RWPE1 (cell line): Measurements from ENCODE around the gene KPNA6.

Source experiments
- CTCF ChIA-PET: fragments of 350-600 bp; sonication (Branson Sonifier 250); formaldehyde crosslinking; extraction: SDS; loops from one replicate; lab custom pipeline; 2021; lab: Yijun Ruan, JAX
- POLR2A ChIA-PET: fragments of 400-600 bp; formaldehyde crosslinking; extraction: SDS; loops from one replicate; lab custom pipeline; 2020; ENCODE audit warnings: antibody characterized with exemption; ENCODE audit not compliant: low non-redundant PET; lab: Yijun Ruan, JAX
- DNase-seq: peaks from one replicate; pipeline ENCODE4 v3.0.0; 2012; ENCODE audit warnings: low spot score
- H3K27ac ChIP-seq: fragments of 450-650 bp; 2 replicates; pipeline ENCODE4 v1.5.1; 2017
- CTCF ChIP-seq: fragments of 450-650 bp; conservative IDR thresholded peaks from 2 replicates; pipeline ENCODE4 v1.5.1; 2017; ENCODE audit warnings: low read depth, mild to moderate bottlenecking

Gene KPNA6

DNA sequence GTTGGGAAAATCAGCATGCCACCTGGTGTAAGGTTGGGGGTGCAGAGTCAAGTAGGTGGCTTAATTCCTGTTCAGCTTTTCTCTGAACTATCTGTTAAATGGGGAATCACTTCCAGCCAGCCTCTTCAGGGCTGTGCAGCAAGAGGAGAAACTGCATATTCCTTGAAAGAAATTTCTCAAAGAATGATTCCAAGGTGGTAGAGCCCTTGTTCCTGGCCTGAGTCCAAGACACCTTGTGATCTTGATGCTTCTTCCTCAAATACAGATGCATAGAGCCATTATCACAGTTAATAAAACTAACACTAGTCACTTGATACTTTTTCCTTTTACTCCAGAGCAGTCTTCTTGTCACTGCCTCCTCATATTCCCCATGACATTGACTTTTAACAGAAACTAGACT is 76.8 kb downstream of the KPNA6 start:
- DNase-seq: no peak
- ChIA-PET POLR2A (no interaction called here), CTCF (no interaction called here)
- TF ChIP-seq CTCF: no peak
- H3K27ac ChIP-seq: no peak overlapping the region

- H3K27ac ChIP-seq: peak overlapping the region; percentile 39
- no peak for TF ChIP-seq CTCF
- ChIA-PET POLR2A (interaction anchor here (0.7 kb wide), 1 partner anchor 397 kb away, joined by 3 read pairs; no protein-coding TSS in a partner anchor), CTCF (interaction anchor here (0.7 kb wide), 1 partner anchor 403 kb away, joined by 3 read pairs; no protein-coding TSS in a partner anchor)
- no peak for DNase-seq
These were observed 78.2 kb downstream of the KPNA6 start for GRCh38 chr1:32186077-32186476.

- ChIA-PET CTCF (no interaction called here), POLR2A (interaction anchor here (0.6 to 0.7 kb wide), 2 partner anchors 125 to 398 kb away, joined by 3 read pairs; no protein-coding TSS in a partner anchor)
- no peak for TF ChIP-seq CTCF
- H3K27ac ChIP-seq: no peak overlapping the region
- no peak for DNase-seq
These were observed 78.6 kb downstream of the KPNA6 start for GRCh38 chr1:32186491-32186890.

- ChIA-PET CTCF (no interaction called here), POLR2A (no interaction called here)
- no peak for DNase-seq
These were observed 80.0 kb downstream of the KPNA6 start for GRCh38 chr1:32187850-32188249.

GRCh38 chr1:32192220-32192948 is 84.5 kb downstream of the KPNA6 start:
- CTCF ChIA-PET: no interaction called here
- H3K27ac ChIP-seq: no peak overlapping the region
- no peak for DNase-seq
- no peak for TF ChIP-seq CTCF
- POLR2A ChIA-PET: interaction anchor here (0.5 to 0.7 kb wide), 2 partner anchors 23 to 135 kb away, joined by 3 to 4 read pairs; no protein-coding TSS in a partner anchor

More at GRCh38 chr1:32187850-32188249, 80.0 kb downstream of the KPNA6 start:
- 0 out of 2 replicates have a peak overlapping the region, but pooled peaks have one; percentile 3 for H3K27ac ChIP-seq
- TF ChIP-seq CTCF: no peak

DNA sequence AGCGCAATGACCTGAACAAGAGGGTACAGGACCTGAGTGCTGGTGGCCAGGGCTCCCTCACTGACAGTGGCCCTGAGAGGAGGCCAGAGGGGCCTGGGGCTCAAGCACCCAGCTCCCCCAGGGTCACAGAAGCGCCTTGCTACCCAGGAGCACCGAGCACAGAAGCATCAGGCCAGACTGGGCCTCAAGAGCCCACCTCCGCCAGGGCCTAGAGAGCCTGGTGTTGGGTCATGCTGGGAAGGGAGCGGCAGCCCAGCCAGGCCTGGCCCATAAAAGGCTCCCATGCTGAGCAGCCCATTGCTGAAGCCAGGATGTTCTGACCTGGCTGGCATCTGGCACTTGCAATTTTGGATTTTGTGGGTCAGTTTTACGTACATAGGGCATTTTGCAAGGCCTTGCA is 87.1 kb downstream of the KPNA6 start:
- no peak for DNase-seq
- H3K27ac ChIP-seq: peak overlapping the region; percentile 34
- ChIA-PET CTCF (no interaction called here), POLR2A (no interaction called here)
- no peak for TF ChIP-seq CTCF
